ENCODE results near the gene CDCA4. TPM values are rescaled to one million over a fixed set of nuclear protein-coding genes. Genes with fewer than 3 reads are reported as not detected.

CDCA4 gene
- total and polyA plus RNA-seq, 2 donors (not counting 3 experiments of a cell fraction or from before 2014, with no cell fraction given) = 29.9 to 44.5 TPM

DNA sequence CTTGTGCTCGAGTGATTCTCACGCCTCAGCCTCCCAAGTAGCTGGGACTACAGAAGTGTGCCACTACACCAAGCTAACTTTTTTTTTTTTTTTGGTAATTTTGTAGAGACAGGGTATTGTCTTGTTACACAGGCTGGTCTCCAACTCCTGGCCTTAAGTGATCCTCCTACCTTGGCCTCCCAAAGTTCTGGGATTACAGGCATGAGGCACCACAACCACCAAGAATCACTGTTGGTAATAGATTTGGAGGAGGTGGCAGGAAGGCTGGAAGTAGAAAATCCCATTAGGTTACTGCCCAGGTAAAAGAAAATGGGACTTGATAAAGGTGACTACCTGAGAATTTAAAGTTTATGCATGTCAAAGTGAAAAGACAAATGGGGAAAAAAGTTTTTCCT lies 1.4 kb upstream of the CDCA4 start:
- Histone ChIP-seq H3K4me2 (ENCODE audit: insufficient read depth, low read length) (peak overlapping the region; percentile 96), H3K36me3 (ENCODE audit: control insufficient read depth in 2 of 2, extremely low read depth in 1 of 2, insufficient read depth in 2 of 2, low read length in 2 of 2) (no peaks in the 10 kb centered on the region), H3K9ac (replicated peaks; ENCODE audit: extremely low read depth, insufficient read depth, low read length) (no peak overlapping the region), H3K27me3 (ENCODE audit: control insufficient read depth in 2 of 2, insufficient read depth in 2 of 2, low read length in 2 of 2) (no peaks in the 10 kb centered on the region), H3K27ac (ENCODE audit: insufficient read depth, low read depth, low read length) (no peak overlapping the region), H3K4me3 (replicated peaks in 1 of 3; ENCODE audit: insufficient read depth in 1 of 3, low read depth in 1 of 3, low read length in 3 of 3) (no peak overlapping the region), H3K9me1 (replicated peaks; ENCODE audit: control insufficient read depth, extremely low read depth, insufficient read depth, low read length) (no peaks in the 10 kb centered on the region), H3K79me2 (ENCODE audit: control insufficient read depth, insufficient read depth, low read length) (peaks cover 36% of the 10 kb centered on the region), H3K9me3 (replicated peaks; ENCODE audit: control insufficient read depth, insufficient read depth, low read length) (peaks cover 2% of the 10 kb centered on the region), H4K20me1 (replicated peaks; ENCODE audit: control insufficient read depth, extremely low read depth, insufficient read depth, low read length) (no peaks in the 10 kb centered on the region), H2AFZ (ENCODE audit: low read depth, low read length) (no peak overlapping the region), H3K4me1 (ENCODE audit: control insufficient read depth, extremely low read depth, insufficient read depth, low read length) (peaks cover 58% of the 10 kb centered on the region)
- TF ChIP-seq, protein P1, sequence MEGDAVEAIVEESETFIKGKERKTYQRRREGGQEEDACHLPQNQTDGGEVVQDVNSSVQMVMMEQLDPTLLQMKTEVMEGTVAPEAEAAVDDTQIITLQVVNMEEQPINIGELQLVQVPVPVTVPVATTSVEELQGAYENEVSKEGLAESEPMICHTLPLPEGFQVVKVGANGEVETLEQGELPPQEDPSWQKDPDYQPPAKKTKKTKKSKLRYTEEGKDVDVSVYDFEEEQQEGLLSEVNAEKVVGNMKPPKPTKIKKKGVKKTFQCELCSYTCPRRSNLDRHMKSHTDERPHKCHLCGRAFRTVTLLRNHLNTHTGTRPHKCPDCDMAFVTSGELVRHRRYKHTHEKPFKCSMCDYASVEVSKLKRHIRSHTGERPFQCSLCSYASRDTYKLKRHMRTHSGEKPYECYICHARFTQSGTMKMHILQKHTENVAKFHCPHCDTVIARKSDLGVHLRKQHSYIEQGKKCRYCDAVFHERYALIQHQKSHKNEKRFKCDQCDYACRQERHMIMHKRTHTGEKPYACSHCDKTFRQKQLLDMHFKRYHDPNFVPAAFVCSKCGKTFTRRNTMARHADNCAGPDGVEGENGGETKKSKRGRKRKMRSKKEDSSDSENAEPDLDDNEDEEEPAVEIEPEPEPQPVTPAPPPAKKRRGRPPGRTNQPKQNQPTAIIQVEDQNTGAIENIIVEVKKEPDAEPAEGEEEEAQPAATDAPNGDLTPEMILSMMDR (IDR thresholded peaks at IDR 0.05; ENCODE audit: extremely low read depth in 1 of 2, insufficient read depth in 1 of 2, low read depth in 1 of 2, low read length in 2 of 2) = no peak
- no peak for TF ChIP-seq FOS (IDR thresholded peaks at IDR 0.05; ENCODE audit: borderline replicate concordance, insufficient read depth, low read length)
- TF ChIP-seq POLR2AphosphoS5 (IDR thresholded peaks at IDR 0.05; ENCODE audit: insufficient read depth, low read depth, low read length) = no peak
- TF ChIP-seq JUN (IDR thresholded peaks at IDR 0.05; ENCODE audit: borderline replicate concordance, insufficient read depth, insufficient read length, low read depth) = no peak
- no peak for TF ChIP-seq MYC (IDR thresholded peaks at IDR 0.05; ENCODE audit: low read depth, low read length)
- TF ChIP-seq POLR2A (IDR thresholded peaks at IDR 0.05; ENCODE audit: low read depth, low read length) = no peak
- TF ChIP-seq EZH2 (IDR thresholded peaks at IDR 0.05; ENCODE audit: borderline replicate concordance, low read depth, low read length, severe bottlenecking) = no peak
- TF ChIP-seq, protein P2, sequence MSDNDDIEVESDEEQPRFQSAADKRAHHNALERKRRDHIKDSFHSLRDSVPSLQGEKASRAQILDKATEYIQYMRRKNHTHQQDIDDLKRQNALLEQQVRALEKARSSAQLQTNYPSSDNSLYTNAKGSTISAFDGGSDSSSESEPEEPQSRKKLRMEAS (IDR thresholded peaks at IDR 0.05; ENCODE audit: insufficient read depth, insufficient read length) = no peak
- TF ChIP-seq GATA2 (IDR thresholded peaks at IDR 0.05; ENCODE audit: insufficient read depth, insufficient read length, low read depth, low read length) = no peak
- DNase-seq (ENCODE audit: low read depth, low spot score) (no peak), FAIRE-seq (no peak)
- intact Hi-C loops (cut with micrococcal nuclease) = no loop called here
- no TSS peak for BruUV-seq (replicated peaks)
- ChIA-PET POLR2A (interaction anchor here (0.7 kb wide), 1 partner anchor 202 kb away, joined by 5 read pairs; no protein-coding TSS in a partner anchor), CTCF (interaction anchor here (0.7 kb wide), 1 partner anchor 25 kb away, joined by 3 read pairs; no protein-coding TSS in a partner anchor)
- dilution Hi-C loops (cut with MboI; ENCODE audit: extremely low pct_ligation_motif_present, low sequenced_read_pairs) = no loop called here
